Fibroblast of lung (primary cell): ENCODE measurements around the gene ASXL1.

ENCODE experiments used
- EZH2 ChIP-seq: IDR thresholded peaks from 2 replicates; pipeline ENCODE4 v1.5.1; 2012; ENCODE audit warnings: low read length, control low read depth, mild to moderate bottlenecking; ENCODE audit errors: missing control alignments
- TF ChIP-seq, protein P1 (sequence below), 2 donors: IDR thresholded peaks in 1 of 2; conservative IDR thresholded peaks in 1 of 2; 1 replicate in 1 of 2; 2 replicates in 1 of 2; pipeline ENCODE4 v1.5.1; 2011 to 2012; ENCODE audit warnings: low read length in 2 of 2, control low read depth in 1 of 2, inconsistent platforms in 1 of 2, low read depth in 1 of 2, mild to moderate bottlenecking in 1 of 2

DNA sequence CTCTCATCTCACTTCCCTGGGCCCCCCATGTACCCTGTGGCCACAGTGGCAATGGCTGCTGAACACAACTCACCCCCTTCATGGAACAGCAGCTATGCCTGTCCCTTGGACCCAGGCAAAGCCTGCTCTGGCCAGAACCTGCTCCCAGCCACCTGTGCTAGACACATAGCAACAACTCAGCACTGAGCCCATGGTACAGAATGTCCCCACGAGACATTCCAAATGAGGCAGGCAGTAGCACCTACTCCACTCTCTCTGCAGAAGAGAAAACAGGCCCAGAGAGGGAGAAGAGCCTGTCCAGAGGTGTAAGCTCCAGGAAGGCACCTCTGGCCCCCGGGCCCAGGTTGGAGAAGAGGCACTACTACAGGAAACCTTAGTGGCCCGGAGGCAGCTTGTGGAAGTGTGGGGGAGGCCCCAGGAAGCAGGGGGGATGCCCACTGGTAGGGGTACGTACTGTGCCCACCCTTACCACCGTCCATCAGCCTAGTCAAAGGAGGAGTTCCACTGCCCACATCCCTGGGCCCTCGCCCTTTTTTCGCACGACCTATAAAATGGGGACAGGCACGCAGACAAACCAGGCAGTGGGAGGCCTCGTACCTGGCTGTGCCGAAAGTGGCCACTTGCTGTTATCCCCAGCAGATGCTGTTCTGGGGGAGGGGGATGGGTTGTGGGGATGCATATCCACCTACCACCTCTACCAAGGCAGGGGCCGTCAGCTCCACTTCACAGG lies 97.2 kb downstream of the ASXL1 start:
- TF ChIP-seq, protein P1, sequence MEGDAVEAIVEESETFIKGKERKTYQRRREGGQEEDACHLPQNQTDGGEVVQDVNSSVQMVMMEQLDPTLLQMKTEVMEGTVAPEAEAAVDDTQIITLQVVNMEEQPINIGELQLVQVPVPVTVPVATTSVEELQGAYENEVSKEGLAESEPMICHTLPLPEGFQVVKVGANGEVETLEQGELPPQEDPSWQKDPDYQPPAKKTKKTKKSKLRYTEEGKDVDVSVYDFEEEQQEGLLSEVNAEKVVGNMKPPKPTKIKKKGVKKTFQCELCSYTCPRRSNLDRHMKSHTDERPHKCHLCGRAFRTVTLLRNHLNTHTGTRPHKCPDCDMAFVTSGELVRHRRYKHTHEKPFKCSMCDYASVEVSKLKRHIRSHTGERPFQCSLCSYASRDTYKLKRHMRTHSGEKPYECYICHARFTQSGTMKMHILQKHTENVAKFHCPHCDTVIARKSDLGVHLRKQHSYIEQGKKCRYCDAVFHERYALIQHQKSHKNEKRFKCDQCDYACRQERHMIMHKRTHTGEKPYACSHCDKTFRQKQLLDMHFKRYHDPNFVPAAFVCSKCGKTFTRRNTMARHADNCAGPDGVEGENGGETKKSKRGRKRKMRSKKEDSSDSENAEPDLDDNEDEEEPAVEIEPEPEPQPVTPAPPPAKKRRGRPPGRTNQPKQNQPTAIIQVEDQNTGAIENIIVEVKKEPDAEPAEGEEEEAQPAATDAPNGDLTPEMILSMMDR (conservative IDR thresholded peaks at IDR 0.05 in 1 of 2, IDR thresholded peaks at IDR 0.05 in 1 of 2; ENCODE audit: low read depth in 1 of 2, low read length in 2 of 2): no peak
- no peak for TF ChIP-seq EZH2
